GM21576 (cell line): ENCODE data around the gene PAFAH2.

Experiments used
- ATAC-seq: cut with Tn5 transposase; IDR thresholded peaks from one replicate; pipeline ENCODE4 v1.9.1; 2021; ENCODE audit warnings: mild to moderate bottlenecking, moderate library complexity; ENCODE audit not compliant: unreplicated experiment

Gene PAFAH2

DNA sequence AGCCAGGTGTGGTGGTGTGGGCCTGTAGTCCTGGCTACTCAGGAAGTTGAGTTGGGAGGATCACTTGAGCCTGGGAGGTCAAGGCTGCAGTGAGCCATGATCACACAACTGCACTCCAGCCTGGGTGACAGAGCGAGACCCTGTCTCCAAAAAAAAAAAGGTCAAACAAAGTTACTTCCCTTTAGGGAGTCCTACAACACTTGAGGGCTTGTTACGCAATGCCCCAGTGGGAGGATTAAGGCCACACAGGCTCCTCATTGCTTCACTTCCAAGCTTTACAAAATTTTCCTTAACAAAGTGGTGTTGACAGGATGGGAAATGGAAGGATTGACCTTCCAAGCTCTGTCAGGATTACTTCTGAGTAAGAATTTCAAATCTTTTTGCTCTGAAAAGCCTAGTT lies 17.5 kb upstream of the PAFAH2 start:
- ATAC-seq: no peak

DNA sequence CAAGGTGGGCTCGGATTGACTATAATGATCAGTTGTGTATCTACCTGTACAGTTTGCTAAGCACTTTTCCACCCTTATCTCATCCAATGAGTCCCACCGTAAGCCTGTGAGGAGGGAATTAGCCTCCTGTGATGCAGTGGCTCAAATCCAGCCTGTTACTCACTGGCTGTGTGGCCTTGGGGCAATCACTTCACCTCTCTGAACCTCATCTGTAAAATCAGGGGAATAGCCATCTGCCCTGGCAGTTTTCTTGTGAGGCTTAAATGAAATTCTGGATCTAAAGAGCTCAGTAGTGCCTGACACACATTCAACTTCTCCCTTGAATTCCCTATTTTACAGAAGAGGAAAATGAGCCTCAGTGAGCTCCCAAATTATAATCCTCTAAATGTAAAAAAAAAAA lies 16.3 kb upstream of the PAFAH2 start:
- no peak for ATAC-seq

DNA sequence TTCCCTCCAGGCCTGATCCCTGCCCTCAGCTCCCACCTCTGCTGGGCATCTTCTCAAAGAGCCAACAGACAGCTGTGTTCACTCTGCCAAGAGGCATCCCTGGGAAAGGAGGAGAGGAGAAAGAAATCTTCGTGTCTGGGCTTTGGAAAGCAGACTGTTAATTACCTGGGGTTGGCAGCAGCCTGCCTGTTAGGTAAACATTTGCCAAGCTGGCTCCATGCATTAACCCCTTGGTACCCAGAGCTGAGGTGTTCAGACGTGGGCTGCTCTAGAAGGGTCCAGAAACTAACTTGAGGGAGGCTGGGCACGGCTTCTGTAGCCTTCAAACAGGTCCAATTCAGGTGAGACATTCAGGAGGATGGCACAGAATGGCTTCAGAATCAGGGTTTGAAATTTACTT lies 15.0 kb upstream of the PAFAH2 start:
- ATAC-seq: no peak

DNA sequence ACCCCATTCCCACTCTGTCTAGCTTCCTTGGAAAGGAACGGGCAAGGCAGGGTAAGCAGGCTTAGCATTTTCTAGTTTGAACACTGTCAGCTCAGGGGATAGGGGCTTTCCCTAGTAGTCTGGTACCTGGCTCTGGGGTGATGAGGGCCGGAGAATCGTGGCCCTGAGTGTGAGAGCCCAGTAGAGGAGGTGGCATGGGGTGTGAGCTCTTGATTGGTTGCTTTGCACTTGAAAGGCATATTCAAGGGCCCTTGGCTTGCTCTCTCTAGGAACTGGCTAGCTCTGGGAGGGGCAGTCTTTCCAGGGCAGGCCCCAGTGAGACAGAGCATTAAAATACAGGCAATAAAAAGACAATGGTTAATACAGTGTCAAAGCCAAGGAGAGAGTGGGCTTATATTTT lies 13.0 kb upstream of the PAFAH2 start:
- ATAC-seq: no peak

DNA sequence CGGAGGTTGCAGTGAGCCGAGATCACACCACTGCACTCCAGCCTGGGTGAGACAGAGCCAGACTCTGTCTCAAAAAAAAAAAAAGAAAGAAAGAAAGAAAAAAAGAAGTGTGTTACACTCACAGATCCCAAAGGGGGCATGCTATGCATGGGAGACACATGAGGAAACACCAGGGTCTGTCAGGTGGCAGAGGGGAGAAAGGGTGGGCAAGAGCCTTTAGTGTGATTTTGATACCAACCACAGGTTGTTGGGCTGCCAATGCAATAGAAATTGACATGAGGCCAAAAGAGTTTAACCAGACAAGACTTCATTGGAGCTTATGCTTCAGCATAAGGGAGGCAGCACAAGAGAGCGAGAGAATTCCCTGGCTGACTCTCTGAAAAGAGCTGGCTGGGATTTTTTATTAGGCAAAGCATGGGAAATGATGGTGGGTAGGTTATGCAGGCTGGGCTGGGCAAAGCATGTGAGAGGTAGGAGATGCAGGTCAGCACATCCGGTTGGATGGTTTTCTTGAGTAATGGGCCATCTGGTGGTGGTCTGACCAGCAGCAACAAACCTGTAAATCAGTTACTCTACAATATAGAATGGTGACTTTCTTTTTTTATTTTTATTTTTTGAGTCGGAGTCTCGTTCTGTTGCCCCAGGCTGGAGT lies 12.1 kb upstream of the PAFAH2 start:
- no peak for ATAC-seq

DNA sequence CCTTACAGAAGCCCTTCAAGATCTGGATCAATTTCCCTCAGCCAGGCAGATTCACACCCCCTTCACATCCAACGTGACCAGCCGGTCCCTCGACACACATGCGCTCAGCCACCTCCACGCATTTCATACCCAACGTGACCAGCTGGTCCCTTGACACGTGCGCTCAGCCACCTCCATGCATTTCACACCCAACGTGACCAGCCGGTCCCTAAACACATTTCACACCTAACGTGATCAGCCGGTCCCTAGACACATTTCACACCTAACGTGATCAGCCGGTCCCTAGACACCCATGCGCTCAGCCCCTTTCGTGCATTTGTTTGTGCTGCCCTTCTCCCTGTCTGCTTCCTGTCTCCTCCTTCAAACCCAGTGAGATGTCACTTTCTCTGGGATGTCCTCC lies 8.8 kb upstream of the PAFAH2 start:
- no peak for ATAC-seq

DNA sequence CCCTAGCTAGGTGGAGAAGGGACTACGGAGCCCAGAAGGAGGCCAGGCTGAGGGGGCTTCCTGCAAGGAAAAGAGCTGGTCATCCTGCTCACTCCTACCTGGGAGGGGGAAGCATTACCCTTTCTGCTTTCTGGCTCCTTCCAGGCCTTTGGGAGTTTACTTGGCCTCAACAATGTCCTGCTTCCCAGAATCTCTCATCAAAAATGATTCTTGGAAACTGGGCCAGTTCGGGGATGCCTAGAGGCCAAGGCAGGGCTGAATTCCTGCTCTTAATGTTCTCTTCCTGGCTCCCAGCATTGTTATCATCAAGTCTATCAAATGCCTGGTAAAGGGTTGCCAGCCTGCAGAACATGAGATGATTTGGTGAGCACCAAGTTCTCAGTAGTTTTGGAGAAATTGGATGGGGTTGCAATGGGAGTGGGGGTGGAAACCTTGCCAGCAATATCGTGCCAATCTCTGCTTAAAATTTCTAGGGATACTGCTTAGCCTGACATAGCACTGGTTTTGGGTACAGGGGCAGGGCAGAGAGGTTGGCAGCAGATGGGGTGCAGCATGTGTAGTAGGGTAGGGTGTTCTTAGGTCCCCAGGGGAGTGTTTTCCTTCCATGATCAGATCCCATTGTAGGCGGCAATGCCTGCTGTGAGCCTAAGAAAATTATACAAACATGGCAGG lies 7.7 kb upstream of the PAFAH2 start:
- ATAC-seq: no peak

DNA sequence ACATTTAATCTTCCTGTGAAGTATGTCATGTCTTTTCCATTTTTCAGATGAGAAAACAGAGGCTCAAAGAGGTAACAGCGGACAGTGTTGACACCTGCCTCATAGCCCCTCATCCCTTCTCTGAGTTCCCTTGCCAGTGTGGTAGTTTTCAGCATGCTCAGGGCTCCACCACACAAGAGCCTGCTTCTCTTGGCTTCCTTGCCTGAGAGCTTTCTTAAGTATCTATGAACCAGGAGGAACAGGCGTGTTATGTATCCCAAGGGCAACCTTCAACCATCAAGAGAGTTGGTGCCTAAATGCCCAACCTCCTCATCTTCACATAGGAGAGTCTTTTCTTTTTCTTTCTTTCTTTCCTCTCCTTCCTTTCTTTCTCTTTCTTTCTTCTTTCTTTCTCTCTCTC lies 5.9 kb upstream of the PAFAH2 start:
- no peak for ATAC-seq

DNA sequence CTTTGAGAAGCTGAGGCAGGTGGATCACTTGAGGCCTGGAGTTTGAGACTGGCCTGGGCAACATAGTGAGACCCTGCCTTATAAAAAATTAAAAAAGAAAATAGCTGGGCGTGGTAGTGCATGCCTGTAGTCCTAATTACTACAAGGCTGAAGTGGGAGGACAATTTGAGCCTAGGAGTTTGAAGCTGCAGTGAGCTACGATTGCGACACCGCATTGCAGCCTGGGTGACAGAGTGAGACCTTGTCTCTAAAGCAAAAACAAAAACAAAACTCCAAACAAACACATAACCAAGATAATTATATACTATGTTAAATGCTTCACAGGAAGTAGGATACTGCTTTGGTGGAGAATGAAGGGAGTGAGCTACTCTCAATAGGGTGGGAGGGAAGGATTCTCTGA lies 5.4 kb upstream of the PAFAH2 start:
- ATAC-seq: no peak

DNA sequence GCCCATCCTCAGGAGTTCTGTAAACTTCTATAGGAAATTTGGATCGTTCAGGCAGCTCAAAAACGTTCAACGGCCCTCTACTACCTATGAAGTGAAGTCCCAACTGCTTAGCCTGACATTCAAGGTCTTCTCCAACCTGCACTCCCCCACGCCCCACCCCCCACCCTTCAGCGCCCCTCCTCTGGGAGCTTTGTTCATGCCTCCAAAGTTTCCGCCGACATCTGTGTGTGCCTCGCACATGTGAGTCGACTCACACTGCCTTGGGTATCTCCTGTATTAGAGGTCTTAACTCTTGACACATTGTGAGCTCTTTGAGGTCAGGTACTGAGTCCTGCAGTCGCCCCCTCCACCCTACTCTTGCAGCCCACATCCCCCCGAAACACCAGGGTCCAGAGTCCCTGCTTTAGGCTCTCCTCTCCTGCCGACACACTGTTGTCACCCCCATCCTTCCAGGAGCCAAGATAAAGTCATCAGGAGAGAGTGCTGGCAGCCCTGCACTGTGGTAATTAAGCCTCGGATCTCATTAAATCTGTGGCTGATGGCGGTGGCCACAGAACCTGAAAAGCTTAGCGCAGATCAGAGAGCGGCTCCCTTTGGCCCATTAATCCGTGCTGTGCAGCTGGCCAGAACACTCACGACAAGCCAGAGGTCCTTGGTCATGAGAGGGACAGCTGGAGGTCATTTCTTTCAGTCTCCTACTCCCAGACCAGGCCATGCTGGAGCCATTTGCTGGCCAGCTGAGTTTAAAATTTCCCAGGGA lies 1.4 kb upstream of the PAFAH2 start:
- ATAC-seq: no peak

DNA sequence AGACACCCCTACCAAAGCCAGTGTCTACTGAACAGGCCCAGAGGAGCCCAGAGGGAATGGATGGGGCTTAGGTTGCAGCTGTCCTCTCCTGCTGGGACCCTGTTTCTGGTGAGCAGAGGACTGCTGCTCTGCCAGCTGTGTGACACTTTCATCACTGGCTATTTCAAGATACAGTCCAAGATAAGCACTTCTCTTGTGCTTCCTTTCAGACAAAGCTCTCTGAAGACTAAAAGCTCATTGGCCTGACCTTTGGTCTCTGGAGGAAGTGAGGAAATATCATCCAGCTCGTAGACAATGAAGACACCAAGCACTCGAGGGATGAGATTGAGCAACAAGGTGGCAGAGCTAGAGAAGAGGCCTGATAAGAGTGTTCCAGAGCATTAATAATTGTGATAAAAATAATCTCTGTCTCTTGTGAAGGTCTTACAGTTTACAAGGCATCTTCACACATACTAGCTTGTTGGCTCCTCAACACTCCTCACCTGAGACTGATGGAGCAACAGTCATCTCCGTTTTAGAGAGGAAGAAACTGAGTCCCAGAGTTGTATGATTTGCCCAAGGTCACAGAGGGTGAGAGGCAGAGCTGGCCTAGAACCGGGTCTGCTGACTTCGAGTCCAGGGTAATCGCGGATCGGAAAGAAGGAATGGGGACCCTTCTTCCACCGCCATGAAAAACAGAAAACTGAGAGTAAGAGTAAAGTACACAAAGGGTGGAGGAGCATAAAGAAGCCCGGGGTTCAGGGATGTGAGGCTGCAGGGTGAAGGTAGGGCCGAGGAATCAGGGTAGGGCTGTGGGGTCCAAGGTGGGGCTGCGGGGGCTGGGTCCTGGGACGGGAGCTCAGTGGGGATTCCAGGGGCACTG lies 666 bp downstream of the PAFAH2 start:
- no peak for ATAC-seq

DNA sequence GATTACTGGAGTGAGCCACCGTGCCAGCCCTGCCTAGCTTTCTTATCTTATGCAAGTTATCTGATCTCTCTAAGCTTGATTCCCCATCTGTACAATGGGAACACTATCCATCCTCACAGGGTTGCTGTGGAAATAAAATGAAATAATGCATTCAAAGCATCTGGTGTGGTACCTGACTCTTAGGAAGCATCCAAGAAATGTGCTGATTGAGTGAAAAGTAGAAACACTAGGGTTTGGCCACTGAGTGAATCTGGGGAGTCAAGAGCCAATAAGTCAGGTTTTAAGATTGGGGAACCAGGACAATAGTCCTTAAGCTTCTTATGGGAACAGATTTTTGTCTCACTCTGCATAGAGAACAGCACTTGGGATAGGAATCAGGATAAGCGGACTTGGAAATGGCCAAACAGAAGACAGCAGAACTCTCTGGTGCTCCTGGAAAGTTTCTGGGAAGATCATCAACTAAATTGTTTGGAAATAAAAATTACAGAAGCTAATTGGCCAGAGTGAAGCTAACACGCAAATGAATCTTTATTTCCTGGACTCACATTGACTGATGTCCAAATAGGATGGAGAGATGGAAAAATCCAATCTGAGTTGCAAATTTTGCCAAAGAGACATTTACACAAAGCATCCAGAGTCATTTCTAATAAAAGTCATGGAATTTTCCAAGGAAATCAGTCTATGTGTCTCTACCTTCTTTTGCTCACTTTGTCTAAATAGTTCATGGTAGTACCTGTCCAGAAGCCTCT lies 3.3 kb downstream of the PAFAH2 start:
- ATAC-seq: no peak

DNA sequence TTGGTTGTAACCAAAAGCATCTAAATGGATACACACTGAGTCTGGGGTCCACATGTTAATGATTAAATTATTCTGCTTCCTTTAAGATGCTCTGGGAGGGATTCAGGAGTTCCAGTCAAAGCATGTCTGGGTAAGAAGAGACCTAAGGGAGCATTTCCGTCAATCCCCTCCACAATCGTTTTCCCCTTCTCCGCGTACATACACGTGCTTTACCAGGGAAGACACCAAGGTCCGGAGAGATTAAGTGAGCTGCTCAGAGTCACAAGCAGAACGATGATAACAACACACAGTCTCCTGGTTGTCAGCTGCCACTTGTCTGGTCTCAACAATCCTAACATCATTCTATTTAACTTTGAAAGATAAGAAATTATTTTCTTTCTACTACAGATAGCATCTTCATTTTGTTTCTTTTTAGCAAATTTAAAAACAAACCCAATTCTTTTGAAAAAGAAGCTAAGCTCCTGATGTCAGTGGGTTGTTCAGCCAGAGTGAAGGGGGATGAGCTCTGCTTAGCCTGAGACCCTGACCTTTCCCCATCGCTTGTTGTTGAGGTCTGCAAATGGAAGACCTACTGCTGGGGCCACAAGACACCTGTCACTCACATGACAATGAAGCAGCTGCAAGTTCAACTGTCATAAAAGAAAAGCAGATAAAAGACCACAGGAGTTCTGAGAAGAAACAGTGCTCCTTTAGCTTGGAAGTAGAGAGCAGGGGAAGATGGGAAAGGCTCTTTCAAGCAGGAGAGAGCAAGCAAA lies 4.5 kb downstream of the PAFAH2 start:
- no peak for ATAC-seq

DNA sequence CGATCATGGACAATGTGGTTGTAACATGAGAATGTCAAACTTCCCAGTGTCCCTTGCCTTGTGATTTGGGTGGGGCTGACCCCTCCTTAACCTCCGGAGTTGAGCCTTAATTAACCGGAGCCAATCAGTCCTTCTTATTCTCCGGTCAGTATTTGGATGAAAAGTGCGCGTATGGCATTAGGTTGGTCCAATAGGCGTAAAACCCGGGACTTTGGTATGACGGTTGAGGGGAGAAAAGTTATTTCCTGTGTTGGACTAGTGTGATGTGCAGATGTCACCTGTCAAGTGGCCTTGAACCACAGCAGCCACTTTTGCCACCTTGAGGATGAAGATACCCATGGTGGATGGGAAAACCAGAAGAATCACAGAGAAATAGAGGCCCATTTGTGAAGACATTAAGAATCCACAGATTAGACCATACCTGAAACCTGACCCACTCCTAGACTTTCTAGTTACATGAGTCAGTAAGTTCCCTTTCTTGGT lies 5.1 kb downstream of the PAFAH2 start:
- no peak for ATAC-seq

DNA sequence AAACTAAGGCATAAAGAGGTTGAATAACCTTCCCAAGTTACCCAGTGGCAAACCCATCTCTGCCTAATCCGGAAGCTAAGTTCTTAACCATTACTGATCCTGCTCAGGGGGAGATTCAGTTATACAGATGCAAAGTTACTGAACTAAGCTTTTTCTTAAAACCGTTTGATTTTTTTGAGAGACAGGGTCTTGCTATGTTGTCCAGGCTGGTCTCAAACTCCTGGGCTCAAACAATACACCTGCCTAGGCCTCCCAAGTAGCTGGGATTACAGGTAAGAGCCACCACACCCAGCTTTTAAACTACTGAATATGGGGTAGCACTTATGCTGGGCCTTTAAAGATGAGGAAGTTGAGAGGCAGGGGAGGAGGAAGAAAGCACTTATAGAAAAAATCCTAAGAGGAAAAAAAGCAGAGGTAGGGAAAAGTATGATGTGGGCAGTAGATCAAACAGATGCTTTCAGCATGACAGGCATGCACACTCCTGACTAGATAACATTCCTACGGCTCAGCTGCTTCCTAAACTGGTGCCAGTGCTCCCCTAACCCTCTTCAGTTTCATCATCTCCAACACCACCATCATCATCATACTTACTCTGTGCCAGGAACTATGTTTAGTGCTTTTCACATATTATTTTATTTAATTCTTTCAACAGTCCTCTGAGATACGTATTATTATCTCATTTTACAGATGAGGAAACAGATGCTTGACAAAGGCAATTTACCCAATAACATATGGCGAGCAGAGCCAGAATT lies 5.8 kb downstream of the PAFAH2 start:
- ATAC-seq: no peak

DNA sequence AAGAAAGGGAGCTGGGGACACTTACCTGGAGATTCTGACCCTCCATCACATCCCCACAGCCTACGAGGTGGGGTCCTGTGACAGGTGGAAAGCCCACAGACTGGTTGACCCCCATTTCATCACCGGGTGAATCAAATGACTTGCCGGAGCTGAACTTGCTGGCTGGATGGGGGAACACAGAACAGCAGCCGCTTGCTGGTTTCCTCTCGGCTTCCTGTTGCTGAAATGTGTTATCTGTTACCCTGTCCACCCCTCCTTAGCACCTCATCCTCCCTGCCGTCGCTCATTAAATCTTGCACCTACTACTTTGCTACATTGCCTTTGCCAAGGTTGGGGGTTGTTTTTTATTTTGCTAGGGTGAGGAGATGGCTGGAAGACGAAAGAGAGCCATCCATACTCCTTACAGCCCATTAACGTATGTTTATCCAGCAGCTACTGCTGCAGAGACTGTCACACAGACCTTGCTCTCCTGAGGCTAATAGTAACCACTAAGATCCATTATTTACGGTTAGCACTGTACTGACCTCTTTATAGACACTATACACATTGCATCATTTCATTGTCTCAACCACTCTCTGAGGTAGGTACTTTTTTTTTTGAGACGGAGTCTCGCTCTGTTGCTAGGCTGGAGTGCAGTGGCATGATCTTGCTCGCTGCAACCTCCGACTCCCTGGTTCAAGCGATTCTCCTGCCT lies 7.0 kb downstream of the PAFAH2 start:
- ATAC-seq: no peak

DNA sequence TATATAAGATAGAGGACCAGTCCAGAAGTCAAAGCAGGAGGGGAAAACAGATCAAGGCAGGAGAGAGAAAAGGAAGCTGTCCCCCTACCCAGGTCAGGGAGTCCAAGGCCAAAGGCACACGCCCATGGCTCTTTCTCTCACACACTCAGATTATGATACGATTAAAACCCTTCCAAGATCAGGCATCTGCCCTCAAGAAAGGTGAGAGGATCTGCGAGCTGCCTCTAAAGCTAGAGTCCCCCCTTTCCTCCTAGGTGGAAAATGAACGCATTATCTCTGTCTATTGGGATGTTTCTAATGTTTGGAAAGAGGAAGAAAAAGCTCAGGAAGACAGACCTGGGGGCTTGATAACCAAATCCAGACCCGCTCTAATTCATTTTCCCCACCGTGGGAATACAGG lies 7.6 kb downstream of the PAFAH2 start:
- no peak for ATAC-seq

DNA sequence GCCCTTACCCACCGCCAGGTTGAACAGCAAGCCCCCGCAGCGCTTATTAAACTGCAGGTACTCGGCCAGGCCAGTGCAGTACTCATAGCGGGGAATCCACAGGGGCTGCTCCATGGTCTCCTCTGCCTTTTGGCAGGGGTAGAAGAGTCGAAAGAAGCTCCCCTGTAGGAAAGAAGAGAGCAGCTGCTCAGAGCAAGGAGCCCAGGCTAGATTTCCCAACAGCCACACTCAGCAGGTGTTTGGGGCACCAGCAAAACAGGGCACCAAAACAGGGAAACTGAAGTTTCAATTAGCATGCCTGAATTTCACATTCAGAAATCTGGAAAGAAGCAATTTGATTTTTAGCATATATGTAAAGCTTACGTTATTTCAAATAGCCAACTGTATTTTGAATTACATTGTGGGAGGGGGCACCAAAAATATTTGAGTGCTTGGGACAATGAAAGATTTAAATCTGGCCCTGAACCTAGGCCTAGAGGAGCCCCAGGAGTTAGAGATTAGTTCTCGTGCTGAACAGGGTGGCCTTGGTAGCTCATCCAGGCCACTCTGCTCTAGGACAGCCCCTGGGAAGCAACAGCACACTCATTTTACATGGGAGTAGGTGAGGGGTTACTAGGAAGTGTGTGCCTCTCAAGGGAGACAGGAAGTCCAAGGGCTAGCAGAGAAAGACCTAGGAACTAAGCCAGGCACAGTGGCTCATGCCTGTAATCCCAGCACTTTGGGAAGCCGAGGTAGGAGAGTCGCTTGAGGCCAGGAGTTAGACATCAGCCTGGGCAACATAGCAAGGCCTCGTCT lies 8.2 kb downstream of the PAFAH2 start:
- ATAC-seq: no peak
